Measurements from ENCODE around the gene TSKS. TPM values are rescaled to one million over a fixed set of nuclear protein-coding genes. Genes with fewer than 3 reads are reported as not detected.
A peak's percentile ranks its signal among the peaks of the same experiment; 100 is the strongest.

TSKS gene
- total RNA-seq, 1 donor from 2014 or later, result not detected

DNA sequence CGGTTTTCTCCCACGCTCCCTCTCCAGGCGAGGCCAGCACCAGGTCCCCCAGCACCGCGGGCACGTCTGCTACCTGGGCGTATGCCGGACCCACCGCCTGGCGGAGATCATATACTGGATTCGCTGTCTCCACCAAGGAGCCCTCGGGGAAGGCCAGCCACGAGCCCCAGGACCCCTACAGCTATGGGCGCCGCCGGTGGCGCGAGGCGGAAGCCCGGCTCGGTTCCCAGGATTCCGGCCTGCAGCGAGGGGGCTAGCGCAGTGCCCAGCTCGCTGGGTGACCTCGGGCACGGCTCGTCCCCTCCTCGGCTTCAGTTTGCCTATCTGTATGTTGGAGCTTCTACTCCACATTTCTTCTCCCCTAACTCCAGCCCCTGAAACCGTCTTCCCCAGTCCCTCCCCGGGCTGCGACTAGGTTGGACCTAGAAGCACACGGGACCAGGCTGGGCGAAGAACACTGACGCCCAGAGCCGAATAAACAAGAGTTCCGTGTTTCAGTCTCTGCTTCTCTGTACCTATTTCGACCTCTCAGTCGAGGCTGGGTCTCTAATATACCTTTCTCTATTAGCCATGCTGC lies 72.9 kb downstream of the TSKS start:
- no peak for DNase-seq (ENCODE audit: low read depth)
- H3K4me3 ChIP-seq (ENCODE audit: low read depth, low read length), result peak overlapping the region; percentile 62
- TF ChIP-seq, protein P1, sequence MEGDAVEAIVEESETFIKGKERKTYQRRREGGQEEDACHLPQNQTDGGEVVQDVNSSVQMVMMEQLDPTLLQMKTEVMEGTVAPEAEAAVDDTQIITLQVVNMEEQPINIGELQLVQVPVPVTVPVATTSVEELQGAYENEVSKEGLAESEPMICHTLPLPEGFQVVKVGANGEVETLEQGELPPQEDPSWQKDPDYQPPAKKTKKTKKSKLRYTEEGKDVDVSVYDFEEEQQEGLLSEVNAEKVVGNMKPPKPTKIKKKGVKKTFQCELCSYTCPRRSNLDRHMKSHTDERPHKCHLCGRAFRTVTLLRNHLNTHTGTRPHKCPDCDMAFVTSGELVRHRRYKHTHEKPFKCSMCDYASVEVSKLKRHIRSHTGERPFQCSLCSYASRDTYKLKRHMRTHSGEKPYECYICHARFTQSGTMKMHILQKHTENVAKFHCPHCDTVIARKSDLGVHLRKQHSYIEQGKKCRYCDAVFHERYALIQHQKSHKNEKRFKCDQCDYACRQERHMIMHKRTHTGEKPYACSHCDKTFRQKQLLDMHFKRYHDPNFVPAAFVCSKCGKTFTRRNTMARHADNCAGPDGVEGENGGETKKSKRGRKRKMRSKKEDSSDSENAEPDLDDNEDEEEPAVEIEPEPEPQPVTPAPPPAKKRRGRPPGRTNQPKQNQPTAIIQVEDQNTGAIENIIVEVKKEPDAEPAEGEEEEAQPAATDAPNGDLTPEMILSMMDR (conservative IDR thresholded peaks at IDR 0.05; ENCODE audit: low read depth, low read length), result no peak

Other genes with a start within 250 kb of the TSKS start
- 14.1 and 32.9 TPM in 2 replicates for gene RCN3, start 235.3 kb downstream of the TSKS start, total RNA-seq
- gene NOSIP, start 182.8 kb downstream of the TSKS start, total RNA-seq, result 82.4 and 168 TPM in 2 replicates
- gene PRRG2, start 182.0 kb downstream of the TSKS start, total RNA-seq, result 0.87 and 1.0 TPM in 2 replicates
- gene PRR12, start 172.1 kb downstream of the TSKS start, total RNA-seq, result 6.7 and 7.8 TPM in 2 replicates
- 33.5 and 67.2 TPM in 2 replicates for gene RRAS, start 123.2 kb downstream of the TSKS start, total RNA-seq
- 51.0 and 54.8 TPM in 2 replicates for gene SCAF1, start 121.1 kb downstream of the TSKS start, total RNA-seq
- gene IRF3, start 97.4 kb downstream of the TSKS start, total RNA-seq, result 73.8 and 78.3 TPM in 2 replicates
- gene BCL2L12, start 97.4 kb downstream of the TSKS start, total RNA-seq, result 53.3 and 69.8 TPM in 2 replicates
- gene PRMT1, start 86.0 kb downstream of the TSKS start, total RNA-seq, result 186 and 629 TPM in 2 replicates
- 1.9 and 2.8 TPM in 2 replicates for gene ADM5, start 73.7 kb downstream of the TSKS start, total RNA-seq
- gene CPT1C, start 72.2 kb downstream of the TSKS start, total RNA-seq, result 1.7 and 9.9 TPM in 2 replicates
- gene AP2A1, start 3.7 kb upstream of the TSKS start, total RNA-seq, result 98.2 and 103 TPM in 2 replicates
- 8.3 and 15.0 TPM in 2 replicates for gene FUZ, start 50.0 kb upstream of the TSKS start, total RNA-seq
- gene MED25, start 55.0 kb upstream of the TSKS start, total RNA-seq, result 30.4 and 34.8 TPM in 2 replicates
- gene PTOV1, start 87.9 kb upstream of the TSKS start, total RNA-seq, result 81.9 and 121 TPM in 2 replicates
- 59.2 and 71.6 TPM in 2 replicates for gene PNKP, start 104.3 kb upstream of the TSKS start, total RNA-seq
- 25.8 and 34.4 TPM in 2 replicates for gene AKT1S1, start 114.0 kb upstream of the TSKS start, total RNA-seq
- gene TBC1D17, start 114.4 kb upstream of the TSKS start, total RNA-seq, result 11.9 and 16.8 TPM in 2 replicates
- gene IL4I1, start 133.6 kb upstream of the TSKS start, total RNA-seq, result 4.0 and 9.5 TPM in 2 replicates
- gene ATF5, start 165.9 kb upstream of the TSKS start, total RNA-seq, result 15.3 and 17.5 TPM in 2 replicates
- gene NUP62, start 166.2 kb upstream of the TSKS start, total RNA-seq, result 83.7 and 90.5 TPM in 2 replicates
- not detected in 2 replicates for gene SIGLEC11, start 197.9 kb upstream of the TSKS start, total RNA-seq

Data from epithelial cell of proximal tubule (primary cell).